Gastroesophageal sphincter (tissue), 4 donors: ENCODE results near the gene NLE1. TPM values are rescaled to one million over a fixed set of nuclear protein-coding genes. Genes with fewer than 3 reads are reported as not detected.
A peak's percentile ranks its signal among the peaks of the same experiment; 100 is the strongest.

Source experiments
- ATAC-seq: fragments of 150-250 bp; one replicate; pipeline ENCODE4 v1.9.1; 2016; ENCODE audit warnings: mild to moderate bottlenecking, moderate library complexity
- H3K27ac ChIP-seq, 4 donors: fragments of 200-600 bp; sonication (generic) in 3 of 4; 1 replicate in 3 of 4; 2 replicates in 1 of 4; pipeline ENCODE4 v1.5.1; 2016 to 2019
- H3K27me3 ChIP-seq: fragments of 200-600 bp; sonication (generic); one replicate; pipeline ENCODE4 v1.5.1; 2019
- H3K36me3 ChIP-seq, 2 donors: fragments of 200-600 bp; sonication (generic); one replicate each; pipeline ENCODE4 v1.5.1; 2019; ENCODE audit warnings: control low read depth in 1 of 2
- H3K4me1 ChIP-seq, 3 donors: fragments of 200-600 bp; sonication (generic); 1 replicate in 2 of 3; 2 replicates in 1 of 3; pipeline ENCODE4 v1.5.1; 2016 to 2019; ENCODE audit warnings: control low read depth in 2 of 3
- H3K4me3 ChIP-seq, 2 donors: fragments of 200-600 bp; sonication (generic); one replicate each; pipeline ENCODE4 v1.5.1; 2019; ENCODE audit warnings: mild to moderate bottlenecking in 1 of 2, moderate library complexity in 1 of 2
- H3K9me3 ChIP-seq, 3 donors: fragments of 200-600 bp; sonication (generic); one replicate each; pipeline ENCODE4 v1.5.1; 2017 to 2019; ENCODE audit warnings: control low read depth in 2 of 3
- EP300 ChIP-seq: sonication (generic); formaldehyde crosslinking; IDR thresholded peaks from one replicate; pipeline ENCODE4 v1.6.1; 2017; ENCODE audit warnings: antibody characterized with exemption, mild to moderate bottlenecking
- POLR2A ChIP-seq, 2 donors: fragments of 450-650 bp; IDR thresholded peaks; one replicate each; pipeline ENCODE4 v1.6.1; 2017; ENCODE audit warnings: antibody characterized with exemption in 2 of 2, mild to moderate bottlenecking in 2 of 2, moderate library complexity in 1 of 2
- POLR2AphosphoS5 ChIP-seq: sonication (generic); formaldehyde crosslinking; IDR thresholded peaks from one replicate; pipeline ENCODE4 v1.6.1; 2017; ENCODE audit warnings: antibody characterized with exemption
- WGBS, 2 donors: methylation state at CpG; one replicate each; pipeline ENCODE4 v1.1.5; 2018; ENCODE audit warnings: low coverage in 1 of 2; 5-methylcytosine and 5-hydroxymethylcytosine counted together
- total RNA-seq, 4 donors: library from RNA; depleted of rRNA; stranded (reverse); fragments of >200 nt; gene quantifications; one replicate each; pipeline ENCODE4 v1.1.0, GENCODE V29; 2016
- TF ChIP-seq, protein P1 (sequence below), 4 experiments: fragments of 200-600 bp in 2 of 4; fragments of 450-650 bp in 2 of 4; sonication (generic) in 1 of 4; IDR thresholded peaks; one replicate each; pipeline ENCODE4 v1.5.1; 2017 to 2019; ENCODE audit warnings: antibody characterized with exemption in 4 of 4, mild to moderate bottlenecking in 2 of 4, moderate library complexity in 2 of 4

Gene NLE1
- total RNA-seq, 4 donors from 2014 or later: 7.6 to 12.3 (median 9.3) TPM

DNA sequence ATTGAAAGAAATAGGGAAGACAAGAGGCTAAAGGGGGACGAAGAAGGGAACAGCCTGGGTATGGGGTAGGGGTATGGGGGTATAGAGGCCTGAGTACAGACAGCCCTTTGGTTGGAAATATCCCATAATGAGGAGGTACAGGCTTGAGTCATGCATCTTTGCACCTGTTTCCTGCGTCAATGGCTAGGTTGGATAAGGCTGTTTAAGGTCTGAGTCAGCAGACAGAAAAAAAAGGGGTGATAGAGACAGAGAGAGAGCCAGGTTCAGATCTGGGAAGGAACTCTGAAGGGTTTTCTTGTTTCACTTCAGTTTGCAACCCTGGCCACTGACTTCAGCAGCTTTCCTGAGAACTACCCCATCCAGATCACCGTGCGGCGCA is 12.1 kb downstream of the NLE1 start:
- Histone ChIP-seq H3K4me3 (no peak overlapping the region), H3K4me1 (peaks cover 0 to 6% (median 0%) of the 10 kb centered on the region in 3 donors), H3K9me3 (no peaks in the 10 kb centered on the region), H3K27ac (no peak overlapping the region), H3K36me3 (peaks cover 0 to 45% of the 10 kb centered on the region in 2 donors), H3K27me3 (no peaks in the 10 kb centered on the region)
- WGBS, 2 donors: 86 to 95% methylated on average over 5 of the region's 5 CpGs
- TF ChIP-seq EP300 (no peak), POLR2AphosphoS5 (no peak), POLR2A (IDR thresholded peaks at IDR 0.05) (no peak)
- TF ChIP-seq, protein P1, sequence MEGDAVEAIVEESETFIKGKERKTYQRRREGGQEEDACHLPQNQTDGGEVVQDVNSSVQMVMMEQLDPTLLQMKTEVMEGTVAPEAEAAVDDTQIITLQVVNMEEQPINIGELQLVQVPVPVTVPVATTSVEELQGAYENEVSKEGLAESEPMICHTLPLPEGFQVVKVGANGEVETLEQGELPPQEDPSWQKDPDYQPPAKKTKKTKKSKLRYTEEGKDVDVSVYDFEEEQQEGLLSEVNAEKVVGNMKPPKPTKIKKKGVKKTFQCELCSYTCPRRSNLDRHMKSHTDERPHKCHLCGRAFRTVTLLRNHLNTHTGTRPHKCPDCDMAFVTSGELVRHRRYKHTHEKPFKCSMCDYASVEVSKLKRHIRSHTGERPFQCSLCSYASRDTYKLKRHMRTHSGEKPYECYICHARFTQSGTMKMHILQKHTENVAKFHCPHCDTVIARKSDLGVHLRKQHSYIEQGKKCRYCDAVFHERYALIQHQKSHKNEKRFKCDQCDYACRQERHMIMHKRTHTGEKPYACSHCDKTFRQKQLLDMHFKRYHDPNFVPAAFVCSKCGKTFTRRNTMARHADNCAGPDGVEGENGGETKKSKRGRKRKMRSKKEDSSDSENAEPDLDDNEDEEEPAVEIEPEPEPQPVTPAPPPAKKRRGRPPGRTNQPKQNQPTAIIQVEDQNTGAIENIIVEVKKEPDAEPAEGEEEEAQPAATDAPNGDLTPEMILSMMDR (IDR thresholded peaks at IDR 0.05): no peak
- ATAC-seq: no peak

DNA sequence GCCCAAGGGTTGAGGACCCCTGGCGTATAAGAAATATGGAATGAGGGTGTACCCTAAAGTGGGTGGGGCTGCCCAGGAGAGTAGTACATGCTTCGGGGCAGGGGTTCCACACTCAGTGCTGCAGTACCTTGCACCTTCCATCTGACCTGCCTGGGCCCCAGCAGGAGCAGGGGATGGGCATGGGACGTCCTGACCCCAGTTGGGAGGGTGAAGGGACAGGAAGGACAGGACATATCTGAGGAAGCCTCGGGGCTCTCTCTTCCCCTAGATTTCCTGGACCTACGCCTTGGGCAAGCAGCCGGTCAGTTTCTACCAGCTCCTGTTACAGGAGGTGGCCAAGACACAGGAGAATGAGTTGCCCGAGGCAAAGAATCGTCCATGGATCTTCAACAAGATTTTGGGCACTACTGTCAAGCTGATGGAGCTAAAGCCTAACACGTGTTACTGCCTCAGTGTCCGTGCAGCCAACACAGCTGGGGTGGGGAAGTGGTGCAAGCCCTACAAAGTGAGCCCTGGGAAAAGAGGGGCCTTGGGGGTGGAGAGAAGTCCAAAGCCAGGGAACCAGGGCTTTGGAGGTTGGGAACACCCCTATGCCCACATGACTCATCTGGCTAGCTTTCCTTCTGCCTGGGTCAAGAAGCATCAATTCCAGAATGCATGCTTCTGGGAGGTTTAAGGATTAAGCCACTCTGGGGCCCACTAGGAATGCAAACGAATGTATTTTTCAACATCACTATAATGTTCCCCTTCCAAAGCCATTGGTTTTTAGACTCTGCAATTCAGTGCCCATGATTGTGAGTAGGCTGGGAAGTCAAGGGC is 12.7 kb downstream of the NLE1 start:
- Histone ChIP-seq H3K9me3 (no peaks in the 10 kb centered on the region), H3K27ac (peak overlapping the region in 2 of 4 donors; percentile 42 to 61), H3K27me3 (no peaks in the 10 kb centered on the region), H3K36me3 (peaks cover 0 to 39% of the 10 kb centered on the region in 2 donors), H3K4me3 (no peak overlapping the region), H3K4me1 (peaks cover 0 to 6% (median 0%) of the 10 kb centered on the region in 3 donors)
- 56 to 58% methylated on average over 1 to 4 of the region's 11 CpGs for WGBS, 2 donors
- ATAC-seq: no peak
- TF ChIP-seq POLR2A (IDR thresholded peaks at IDR 0.05) (no peak), EP300 (no peak), POLR2AphosphoS5 (no peak)
- TF ChIP-seq, protein P1 (IDR thresholded peaks at IDR 0.05): no peak

DNA sequence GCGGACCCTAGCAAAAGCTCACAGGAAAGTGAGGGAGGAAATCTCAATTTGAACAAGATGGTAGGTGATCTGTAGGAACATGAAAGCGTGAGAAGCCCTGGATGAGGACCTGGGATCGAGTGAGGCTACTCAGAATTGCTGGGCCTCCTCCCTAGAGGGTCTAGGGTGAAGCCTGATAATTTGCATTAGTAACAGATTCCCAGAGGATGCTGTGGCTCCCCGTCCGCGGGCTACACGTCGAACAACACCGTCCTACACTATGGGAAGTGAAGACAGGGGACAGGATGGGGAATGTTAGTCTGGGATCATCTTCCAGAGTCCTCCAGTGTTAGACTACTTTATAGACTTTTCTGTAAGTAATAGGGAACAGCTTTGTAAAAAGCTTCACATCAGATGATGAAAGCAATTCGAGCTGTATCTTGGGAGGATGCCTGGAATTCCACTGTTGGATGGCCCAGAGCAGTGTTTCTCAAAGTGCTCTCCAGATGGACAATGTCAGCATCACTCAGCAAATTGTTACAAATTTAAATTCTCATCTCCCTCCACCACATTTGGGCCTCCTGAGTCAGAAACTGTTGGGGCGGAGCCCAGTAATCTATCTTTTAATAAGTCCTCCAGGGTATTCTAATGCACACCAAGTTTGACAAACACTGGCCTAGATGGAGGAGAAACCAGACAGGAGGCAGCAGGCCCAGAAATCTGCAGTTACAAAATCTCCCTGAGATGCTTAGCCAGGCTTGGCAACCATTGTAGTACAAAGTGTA is 14.2 kb downstream of the NLE1 start:
- H3K27ac ChIP-seq: peak overlapping the region in 3 of 4 donors; percentile 49 to 66 (median 63)
- H3K4me3 ChIP-seq: no peak overlapping the region
- 58 to 61% methylated on average over 10 to 11 of the region's 11 CpGs for WGBS, 2 donors
- H3K4me1 ChIP-seq: peaks cover 0 to 6% (median 0%) of the 10 kb centered on the region in 3 donors
- TF ChIP-seq POLR2A (IDR thresholded peaks at IDR 0.05) (no peak), POLR2AphosphoS5 (peak; percentile 49), EP300 (no peak)
- TF ChIP-seq, protein P1 (IDR thresholded peaks at IDR 0.05): no peak
- ATAC-seq: peak; percentile 91
- no peaks in the 10 kb centered on the region for H3K9me3 ChIP-seq
- H3K36me3 ChIP-seq: peaks cover 0 to 25% of the 10 kb centered on the region in 2 donors
- H3K27me3 ChIP-seq: no peaks in the 10 kb centered on the region

DNA sequence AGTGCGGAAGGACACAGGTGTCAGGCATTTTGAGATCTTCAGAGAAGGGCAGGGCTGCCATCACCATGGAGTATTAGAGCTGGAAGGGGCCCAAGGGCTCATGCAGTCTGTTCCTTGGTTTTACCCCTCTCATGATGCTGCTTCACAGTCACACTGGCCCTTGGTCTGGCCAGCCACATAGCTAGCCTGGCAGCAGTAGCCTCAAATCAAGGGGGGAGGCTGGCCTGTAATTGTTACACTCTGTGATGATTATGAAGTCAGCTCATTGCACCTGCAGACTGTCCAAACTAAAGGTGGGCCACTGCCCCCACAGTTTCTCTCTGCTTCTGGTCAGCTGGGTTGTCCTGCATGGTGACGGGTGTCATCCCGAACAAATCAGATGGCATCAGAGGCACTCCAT is 20.8 kb downstream of the NLE1 start, which contains the start of gene FNDC8:
Gene FNDC8, plus strand, starts transcription at position 301 of the 400 bp plus-strand sequence. Its CDS starts 79 bp downstream, at position 380.
- Histone ChIP-seq H3K27ac (no peak within 1 kb of the TSS), H3K4me3 (no peak within 1 kb of the TSS), H3K4me1 (peaks cover 0 to 21% (median 9%) of the 10 kb centered on the region in 3 donors), H3K27me3 (no peaks in the 10 kb centered on the region), H3K36me3 (no peaks in the 10 kb centered on the region), H3K9me3 (no peaks in the 10 kb centered on the region)
- no peak for ATAC-seq
- TF ChIP-seq POLR2AphosphoS5 (no peak), POLR2A (IDR thresholded peaks at IDR 0.05) (no peak), EP300 (no peak)
- TF ChIP-seq, protein P1 (IDR thresholded peaks at IDR 0.05): no peak
- WGBS, 2 donors: 100% methylated on average over 1 of the region's 3 CpGs; no CpG with 5 or more reads in 1 of the 2 donors
